HEK293 (cell line): Measurements from ENCODE around the gene ELMO1.

Experiments
- CTCF ChIA-PET: fragments of 350-600 bp; formaldehyde crosslinking; extraction: SDS; loops from one replicate; lab custom pipeline; 2021; ENCODE audit warnings: antibody characterized with exemption; lab: Yijun Ruan, JAX
- POLR2A ChIA-PET: fragments of 300-600 bp; formaldehyde crosslinking; extraction: SDS; loops from one replicate; lab custom pipeline; 2020; ENCODE audit warnings: antibody characterized with exemption, inconsistent platforms; lab: Yijun Ruan, JAX
- H3K27ac ChIP-seq: fragments of 200-500 bp; sonication (Bioruptor generic); 2 replicates; pipeline ENCODE4 v1.5.1; 2014; ENCODE audit warnings: low read depth, low read length, control low read depth, inconsistent platforms; ENCODE audit errors: extremely low read depth
- H3K36me3 ChIP-seq, 2 experiments: fragments of 200-500 bp in 1 of 2; sonication (Bioruptor generic) in 1 of 2; 1 replicate in 1 of 2; 2 replicates in 1 of 2; pipeline ENCODE4 v1.5.1; 2014 to 2017; ENCODE audit warnings: inconsistent platforms in 2 of 2, low read length in 2 of 2; ENCODE audit not compliant: control insufficient read depth in 2 of 2, insufficient read depth in 1 of 2
- H3K4me1 ChIP-seq: fragments of 200-500 bp; sonication (Bioruptor generic); 2 replicates; pipeline ENCODE4 v1.5.1; 2014; ENCODE audit warnings: mild to moderate bottlenecking, low read length, inconsistent platforms; ENCODE audit not compliant: control insufficient read depth, insufficient read depth
- H3K4me3 ChIP-seq: 2 replicates; pipeline ENCODE4 v1.5.1; 2011; ENCODE audit warnings: low read depth, mild to moderate bottlenecking, control low read depth, low read length, moderate library complexity
- H3K9me3 ChIP-seq: fragments of 200-500 bp; sonication (Bioruptor generic); 2 replicates; pipeline ENCODE4 v1.5.1; 2014; ENCODE audit warnings: low read depth, low read length, inconsistent platforms; ENCODE audit not compliant: control insufficient read depth, insufficient read depth
- GLI4 ChIP-seq: fragments of 450-650 bp; formaldehyde crosslinking; IDR thresholded peaks from 2 replicates; pipeline ENCODE4 v1.5.1; 2016; ENCODE audit warnings: missing biosample characterization, missing genetic modification characterization
- HIC1 ChIP-seq: fragments of 450-650 bp; formaldehyde crosslinking; IDR thresholded peaks from 2 replicates; pipeline ENCODE4 v1.5.1; 2016; ENCODE audit warnings: missing biosample characterization, missing genetic modification characterization
- HOXD13 ChIP-seq: sonication (generic); formaldehyde crosslinking; IDR thresholded peaks from 2 replicates; pipeline ENCODE4 v1.8.0; 2022; ENCODE audit warnings: missing genetic modification reagents, borderline replicate concordance
- KLF9 ChIP-seq: fragments of 450-650 bp; formaldehyde crosslinking; IDR thresholded peaks from 2 replicates; pipeline ENCODE4 v1.5.1; 2016; ENCODE audit warnings: missing biosample characterization, missing genetic modification characterization, low read depth
- PRDM4 ChIP-seq: fragments of 450-650 bp; formaldehyde crosslinking; IDR thresholded peaks from 2 replicates; pipeline ENCODE4 v1.5.1; 2017; ENCODE audit warnings: missing biosample characterization, missing genetic modification characterization
- ZBTB20 ChIP-seq: fragments of 450-650 bp; formaldehyde crosslinking; IDR thresholded peaks from 2 replicates; pipeline ENCODE4 v1.5.1; 2016; ENCODE audit warnings: missing biosample characterization, missing genetic modification characterization
- ZBTB49 ChIP-seq: fragments of 450-650 bp; formaldehyde crosslinking; IDR thresholded peaks from 2 replicates; pipeline ENCODE4 v1.5.1; 2016; ENCODE audit warnings: missing biosample characterization, missing genetic modification characterization, low read depth
- ZNF223 ChIP-seq: fragments of 450-650 bp; formaldehyde crosslinking; IDR thresholded peaks from 2 replicates; pipeline ENCODE4 v1.5.1; 2016; ENCODE audit warnings: missing biosample characterization, missing genetic modification characterization
- ZNF366 ChIP-seq: fragments of 450-650 bp; formaldehyde crosslinking; conservative IDR thresholded peaks from 2 replicates; pipeline ENCODE4 v1.5.1; 2016; ENCODE audit warnings: missing biosample characterization, missing genetic modification characterization
- ZNF501 ChIP-seq: fragments of 450-650 bp; formaldehyde crosslinking; IDR thresholded peaks from 2 replicates; pipeline ENCODE4 v1.5.1; 2016; ENCODE audit warnings: missing biosample characterization, missing genetic modification characterization
- ZNF518A ChIP-seq: fragments of 450-650 bp; formaldehyde crosslinking; conservative IDR thresholded peaks from 2 replicates; pipeline ENCODE4 v1.5.1; 2016; ENCODE audit warnings: low read depth, missing biosample characterization, missing genetic modification characterization
- ZNF529 ChIP-seq: fragments of 450-650 bp; formaldehyde crosslinking; IDR thresholded peaks from 2 replicates; pipeline ENCODE4 v1.5.1; 2017; ENCODE audit warnings: missing genetic modification characterization, missing biosample characterization; ENCODE audit not compliant: insufficient replicate concordance
- ZNF600 ChIP-seq: fragments of 450-650 bp; formaldehyde crosslinking; IDR thresholded peaks from 2 replicates; pipeline ENCODE4 v1.5.1; 2016; ENCODE audit warnings: missing biosample characterization, missing genetic modification characterization
- ZNF654 ChIP-seq: fragments of 450-650 bp; formaldehyde crosslinking; IDR thresholded peaks from 2 replicates; pipeline ENCODE4 v1.5.1; 2016; ENCODE audit warnings: low read depth, missing biosample characterization, missing genetic modification characterization
- ZSCAN16 ChIP-seq: fragments of 450-650 bp; formaldehyde crosslinking; IDR thresholded peaks from 2 replicates; pipeline ENCODE4 v1.5.1; 2016; ENCODE audit warnings: missing biosample characterization, missing genetic modification characterization

ELMO1 gene

GRCh38 chr7:36840904-36841303, 607.8 kb downstream of the ELMO1 start:
- no peaks in the 10 kb centered on the region for H3K36me3 ChIP-seq
- TF ChIP-seq ZNF600: no peak
- TF ChIP-seq ZNF501 (tag by site-specific recombination): no peak
- no peak for TF ChIP-seq ZNF518A (tag by site-specific recombination)
- no peak for TF ChIP-seq ZNF654 (tag by site-specific recombination)
- no peak for TF ChIP-seq KLF9 (tag by site-specific recombination)
- no peak for TF ChIP-seq ZNF366 (tag by site-specific recombination)
- TF ChIP-seq ZBTB20: no peak
- no peak overlapping the region for H3K27ac ChIP-seq
- ChIA-PET POLR2A (no interaction called here), CTCF (interaction anchor here (0.6 kb wide), 1 partner anchor 367 kb away, joined by 3 read pairs; no protein-coding TSS in a partner anchor)
- H3K4me3 ChIP-seq: no peak overlapping the region
- H3K4me1 ChIP-seq: no peaks in the 10 kb centered on the region
- H3K9me3 ChIP-seq: no peaks in the 10 kb centered on the region

GRCh38 chr7:36838616-36839225, 609.9 kb downstream of the ELMO1 start:
- no peak for TF ChIP-seq PRDM4
- TF ChIP-seq GLI4: no peak
- no peak for TF ChIP-seq HOXD13 (CRISPR knock-in tag)
- no peak for TF ChIP-seq ZSCAN16
- TF ChIP-seq ZNF529 (tag by site-specific recombination): no peak
- TF ChIP-seq HIC1: no peak
- TF ChIP-seq ZBTB49: no peak
- no peak for TF ChIP-seq ZNF654 (tag by site-specific recombination)
- no peak for TF ChIP-seq ZNF223 (tag by site-specific recombination)
- TF ChIP-seq, all 188 proteins: peak for 0
- Histone ChIP-seq H3K4me1 (no peaks in the 10 kb centered on the region), H3K27ac (no peak overlapping the region), H3K4me3 (no peak overlapping the region), H3K36me3 (no peaks in the 10 kb centered on the region), H3K9me3 (no peaks in the 10 kb centered on the region)
- POLR2A ChIA-PET: no interaction called here
- CTCF ChIA-PET: no interaction called here
